Spleen (tissue), 11 donors: ENCODE measurements around the gene MDH1B. TPM values are rescaled to one million over a fixed set of nuclear protein-coding genes. Genes with fewer than 3 reads are reported as not detected.

Experiments used
- DNase-seq: peaks from one replicate; pipeline ENCODE4 v3.0.0-alpha.2; 2020
- H3K27ac ChIP-seq, 8 donors: fragments of 200-600 bp; sonication (generic) in 7 of 8; 1 replicate in 4 of 8; 2 replicates in 4 of 8; pipeline versions ENCODE4 v1.5.0 to v1.8.0; 2016 to 2021; ENCODE audit warnings: inconsistent platforms in 4 of 8, mild to moderate bottlenecking in 4 of 8, moderate library complexity in 1 of 8
- H3K27me3 ChIP-seq, 7 donors: fragments of 200-600 bp; sonication (generic) in 6 of 7; replicated peaks in 1 of 7; 1 replicate in 4 of 7; 2 replicates in 3 of 7; pipeline versions ENCODE4 v1.5.0 to v1.8.0; 2016 to 2021; ENCODE audit warnings: inconsistent platforms in 3 of 7, mild to moderate bottlenecking in 1 of 7
- H3K36me3 ChIP-seq, 6 donors: fragments of 200-600 bp; sonication (generic) in 5 of 6; 1 replicate in 4 of 6; 2 replicates in 2 of 6; pipeline versions ENCODE4 v1.5.0 to v1.8.0; 2016 to 2021; ENCODE audit warnings: inconsistent platforms in 2 of 6
- H3K4me1 ChIP-seq, 6 donors: fragments of 200-600 bp; sonication (generic) in 5 of 6; 1 replicate in 3 of 6; 2 replicates in 3 of 6; pipeline versions ENCODE4 v1.5.0 to v1.8.0; 2016 to 2021; ENCODE audit warnings: inconsistent platforms in 3 of 6
- H3K4me3 ChIP-seq, 8 donors: fragments of 200-600 bp; sonication (generic) in 7 of 8; 1 replicate in 4 of 8; 2 replicates in 4 of 8; pipeline versions ENCODE4 v1.5.0 to v1.8.0; 2016 to 2021; ENCODE audit warnings: inconsistent platforms in 4 of 8, mild to moderate bottlenecking in 4 of 8, moderate library complexity in 2 of 8
- H3K9me3 ChIP-seq, 8 donors: fragments of 200-600 bp; sonication (generic) in 7 of 8; 1 replicate in 4 of 8; 2 replicates in 4 of 8; pipeline versions ENCODE4 v1.5.0 to v1.8.0; 2016 to 2021; ENCODE audit warnings: inconsistent platforms in 4 of 8
- POLR2A ChIP-seq, 3 donors: fragments of 450-650 bp; IDR thresholded peaks; one replicate each; pipeline ENCODE4 v1.5.1; 2017; ENCODE audit warnings: antibody characterized with exemption in 3 of 3, mild to moderate bottlenecking in 1 of 3
- POLR2AphosphoS5 ChIP-seq, 3 donors: sonication (generic); formaldehyde crosslinking; IDR thresholded peaks; one replicate each; pipeline ENCODE4 v1.5.1; 2017; ENCODE audit warnings: antibody characterized with exemption in 3 of 3
- WGBS, 5 donors: extraction: QIAGEN DNeasy Blood & Tissue Kit in 3 of 5; methylation state at CpG; one replicate each; pipeline versions ENCODE4 v1.1.5 to v1.1.7; 2013 to 2018; 5-methylcytosine and 5-hydroxymethylcytosine counted together
- intact Hi-C: fragments of 100-400 bp; cut with DNase I; formaldehyde crosslinking; loops from one replicate; pipeline ENCODE4 v1.15.0; 2023; ENCODE audit warnings: low total_unique reads
- polyA plus RNA-seq, 3 donors: library from polyadenylated mRNA; stranded (reverse); fragments of 200-250 nt; gene quantifications; one replicate each; pipeline ENCODE4 v1.2.1, GENCODE V29; 2013
- total RNA-seq, 7 donors: library from RNA; depleted of rRNA in 3 of 7; stranded (reverse); fragments of >200 nt in 3 of 7; fragmentation: NEBNext Ultra II Directional in 4 of 7; extraction: Animal tissue kit (Norgen Biotek cat#: 25700) in 4 of 7; gene quantifications; one replicate each; pipeline versions ENCODE4 v1.1.0 to v1.2.1, GENCODE V29; 2016 to 2021
- TF ChIP-seq, protein P1 (sequence below), 11 experiments: fragments of 200-600 bp in 7 of 11; fragments of 450-650 bp in 4 of 11; sonication (generic) in 4 of 11; IDR thresholded peaks in 8 of 11; conservative IDR thresholded peaks in 3 of 11; 1 replicate in 7 of 11; 2 replicates in 4 of 11; pipeline versions ENCODE4 v1.4.0 to v1.8.0; 2016 to 2021; ENCODE audit warnings: antibody characterized with exemption in 11 of 11, inconsistent platforms in 4 of 11, mild to moderate bottlenecking in 1 of 11
- donor health status: healthy with polysubstance abuse.
- donor health status: DM: no; HTN: no; CAD: no; lungs with moderate emphysema.
- donor health status: DM: no; HTN: no; CAD: no.
- donor health status: Bipolar disorder and iron deficiency.
- donor health status: healthy.
- donor health status: DM: no; HTN: no; CAD: no.
- donor health status: DM: yes; HTN: yes; CAD: no.

The MDH1B gene
- total and polyA plus RNA-seq, 10 donors: 0.10 to 2.4 (median 0.34) TPM; not detected in 2

DNA sequence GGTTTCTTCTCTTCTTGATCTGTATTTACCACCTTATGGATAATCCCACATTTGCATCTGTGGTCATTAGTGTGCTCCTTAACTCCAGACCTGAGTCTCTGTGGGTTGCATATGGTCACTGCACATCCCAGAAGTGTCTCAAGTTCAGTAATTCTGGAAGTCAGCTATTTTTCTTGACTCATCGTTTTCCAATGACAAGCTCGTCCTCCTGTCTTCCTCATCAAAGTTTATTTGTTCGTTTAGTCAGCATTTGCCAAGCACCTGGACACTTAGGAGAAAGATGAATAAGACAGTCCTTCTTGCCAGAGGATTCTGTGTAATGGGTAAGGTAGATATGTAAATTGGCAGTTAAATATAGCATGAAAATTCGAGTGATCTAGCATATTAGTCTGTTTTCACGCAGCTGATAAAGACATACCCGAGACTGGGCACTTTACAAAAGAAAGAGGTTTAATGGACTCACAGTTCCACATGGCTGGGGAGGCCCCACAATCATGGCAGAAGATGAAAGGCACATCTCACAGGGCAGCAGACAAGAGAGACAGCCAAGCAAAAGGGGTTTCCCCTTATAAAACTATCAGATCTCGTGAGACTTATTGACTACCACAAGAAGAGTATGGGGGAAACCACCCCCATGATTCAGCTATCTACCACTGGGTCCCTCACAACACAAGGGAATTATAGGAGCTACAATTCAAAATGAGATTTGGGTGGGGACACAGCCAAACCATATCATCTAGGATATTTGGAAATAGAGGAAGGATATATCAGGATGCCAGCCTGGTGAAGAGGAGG, 19.6 kb upstream of the MDH1B start:
- intact Hi-C loops: loop anchor here (10.0 kb wide), 1 partner anchor 90 kb away; no protein-coding TSS in a partner anchor

DNA sequence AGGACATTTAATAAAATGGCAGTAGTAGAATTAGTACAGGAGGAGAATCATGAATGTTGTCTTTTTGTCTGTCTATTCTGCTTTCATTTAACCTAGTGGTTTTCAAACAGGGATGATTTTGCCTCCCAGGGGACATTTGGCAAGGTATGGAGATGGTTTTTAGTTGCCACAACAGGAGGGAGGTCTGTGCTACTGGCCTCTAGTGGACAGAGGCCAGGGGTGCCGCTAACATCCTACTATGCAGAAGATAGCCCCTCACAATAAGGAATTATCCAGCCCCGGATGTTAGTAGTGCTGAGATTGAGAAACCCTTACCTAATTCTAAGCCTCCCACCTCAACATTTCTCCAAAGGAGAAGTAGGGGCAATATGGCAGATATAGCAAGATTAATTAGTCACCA, 18.6 kb upstream of the MDH1B start:
- no peak for DNase-seq
- peaks cover 0 to 99% (median 82%) of the 10 kb centered on the region in 6 donors for H3K36me3 ChIP-seq
- H3K4me3 ChIP-seq: no peak overlapping the region
- 76 to 94% (median 88%) methylated on average over 2 of the region's 2 CpGs for WGBS, 5 donors
- intact Hi-C loops: loop anchor here (10.0 kb wide), 1 partner anchor 89 kb away; no protein-coding TSS in a partner anchor
- no peaks in the 10 kb centered on the region for H3K27me3 ChIP-seq
- H3K27ac ChIP-seq: no peak overlapping the region
- H3K4me1 ChIP-seq: no peaks in the 10 kb centered on the region
- TF ChIP-seq, protein P1, sequence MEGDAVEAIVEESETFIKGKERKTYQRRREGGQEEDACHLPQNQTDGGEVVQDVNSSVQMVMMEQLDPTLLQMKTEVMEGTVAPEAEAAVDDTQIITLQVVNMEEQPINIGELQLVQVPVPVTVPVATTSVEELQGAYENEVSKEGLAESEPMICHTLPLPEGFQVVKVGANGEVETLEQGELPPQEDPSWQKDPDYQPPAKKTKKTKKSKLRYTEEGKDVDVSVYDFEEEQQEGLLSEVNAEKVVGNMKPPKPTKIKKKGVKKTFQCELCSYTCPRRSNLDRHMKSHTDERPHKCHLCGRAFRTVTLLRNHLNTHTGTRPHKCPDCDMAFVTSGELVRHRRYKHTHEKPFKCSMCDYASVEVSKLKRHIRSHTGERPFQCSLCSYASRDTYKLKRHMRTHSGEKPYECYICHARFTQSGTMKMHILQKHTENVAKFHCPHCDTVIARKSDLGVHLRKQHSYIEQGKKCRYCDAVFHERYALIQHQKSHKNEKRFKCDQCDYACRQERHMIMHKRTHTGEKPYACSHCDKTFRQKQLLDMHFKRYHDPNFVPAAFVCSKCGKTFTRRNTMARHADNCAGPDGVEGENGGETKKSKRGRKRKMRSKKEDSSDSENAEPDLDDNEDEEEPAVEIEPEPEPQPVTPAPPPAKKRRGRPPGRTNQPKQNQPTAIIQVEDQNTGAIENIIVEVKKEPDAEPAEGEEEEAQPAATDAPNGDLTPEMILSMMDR (IDR thresholded peaks at IDR 0.05 in 8 of 11, conservative IDR thresholded peaks at IDR 0.05 in 3 of 11): no peak
- TF ChIP-seq POLR2AphosphoS5 (IDR thresholded peaks at IDR 0.05) (no peak), POLR2A (IDR thresholded peaks at IDR 0.05) (no peak)
- H3K9me3 ChIP-seq: peaks cover 3 to 22% (median 19%) of the 10 kb centered on the region in 8 donors

More for the DNA sequence above, 19.6 kb upstream of the MDH1B start:
- peaks cover 0 to 99% (median 81%) of the 10 kb centered on the region in 6 donors for H3K36me3 ChIP-seq
- WGBS, 5 donors: 77 to 86% (median 85%) methylated on average over 7 of the region's 7 CpGs
- H3K27me3 ChIP-seq: no peaks in the 10 kb centered on the region
- no peak for DNase-seq
- TF ChIP-seq, protein P1 (IDR thresholded peaks at IDR 0.05 in 8 of 11, conservative IDR thresholded peaks at IDR 0.05 in 3 of 11): no peak
- TF ChIP-seq POLR2AphosphoS5 (IDR thresholded peaks at IDR 0.05) (no peak), POLR2A (IDR thresholded peaks at IDR 0.05) (no peak)
- no peaks in the 10 kb centered on the region for H3K4me1 ChIP-seq
- H3K9me3 ChIP-seq: peaks cover 3 to 17% (median 13%) of the 10 kb centered on the region in 8 donors
- H3K27ac ChIP-seq: no peak overlapping the region
- no peak overlapping the region for H3K4me3 ChIP-seq

DNA sequence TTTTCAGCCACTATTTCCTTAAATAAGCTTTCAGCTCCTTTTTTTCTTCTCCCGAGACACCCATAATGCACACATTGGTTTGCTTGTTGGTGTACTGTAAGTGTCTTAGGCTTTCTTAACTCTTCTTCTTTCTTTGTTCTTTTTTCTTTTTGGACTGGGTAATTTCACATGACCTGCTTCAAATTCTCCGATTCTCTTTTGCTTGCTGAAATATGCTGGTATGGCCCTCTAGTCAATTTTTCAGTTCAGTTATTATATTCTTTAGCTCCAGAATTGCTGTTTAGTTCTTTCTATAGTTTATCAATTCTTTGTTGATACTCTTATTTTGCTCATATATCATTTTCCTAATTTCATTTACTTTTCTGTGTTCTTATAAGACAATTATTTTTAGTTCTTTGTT, 15.5 kb upstream of the MDH1B start:
- intact Hi-C loops: loop anchor here (10.0 kb wide), 1 partner anchor 86 kb away; no protein-coding TSS in a partner anchor

More for the DNA sequence above, 15.5 kb upstream of the MDH1B start:
- TF ChIP-seq, protein P1 (IDR thresholded peaks at IDR 0.05 in 8 of 11, conservative IDR thresholded peaks at IDR 0.05 in 3 of 11): no peak
- TF ChIP-seq POLR2A (IDR thresholded peaks at IDR 0.05) (no peak), POLR2AphosphoS5 (IDR thresholded peaks at IDR 0.05) (no peak)
- H3K4me3 ChIP-seq: no peak overlapping the region
- 94 to 100% (median 100%) methylated on average over 2 of the region's 2 CpGs for WGBS, 5 donors
- no peak for DNase-seq
- no peak overlapping the region for H3K27ac ChIP-seq
- peaks cover 6 to 41% (median 32%) of the 10 kb centered on the region in 8 donors for H3K9me3 ChIP-seq
- no peaks in the 10 kb centered on the region for H3K4me1 ChIP-seq
- H3K36me3 ChIP-seq: peaks cover 5 to 98% (median 79%) of the 10 kb centered on the region in 6 donors
- no peaks in the 10 kb centered on the region for H3K27me3 ChIP-seq
